Kidney epithelial cell (primary cell): ENCODE measurements around the gene UBLCP1. TPM values are rescaled to one million over a fixed set of nuclear protein-coding genes. Genes with fewer than 3 reads are reported as not detected.

Experiments
- DNase-seq: peaks from one replicate; pipeline ENCODE4 v3.0.0-alpha.2; 2010; ENCODE audit warnings: low read depth
- H3K27me3 ChIP-seq: 2 replicates; pipeline ENCODE4 v1.6.0; 2011; ENCODE audit warnings: low read length; ENCODE audit not compliant: control insufficient read depth, insufficient read depth
- H3K36me3 ChIP-seq: 2 replicates; pipeline ENCODE4 v1.5.1; 2011; ENCODE audit warnings: low read length; ENCODE audit not compliant: control insufficient read depth, insufficient read depth
- H3K4me3 ChIP-seq: 2 replicates; pipeline ENCODE4 v1.5.1; 2011; ENCODE audit warnings: low read depth, mild to moderate bottlenecking, control low read depth, low read length
- CTCF ChIP-seq: IDR thresholded peaks from 2 replicates; pipeline ENCODE4 v1.5.1; 2011; ENCODE audit warnings: mild to moderate bottlenecking, moderate library complexity, low read length, control low read depth, inconsistent platforms; ENCODE audit not compliant: insufficient read depth, poor library complexity, severe bottlenecking
- total RNA-seq: library from RNA; depleted of rRNA; stranded (reverse); fragments of >200 nt; gene quantifications from 2 replicates; pipeline ENCODE4 v1.2.3, GENCODE V29; 2015

UBLCP1 gene
- total RNA-seq, 1 donor from 2014 or later, result 46.0 TPM

GRCh38 chr5:159243385-159243784 is 19.7 kb upstream of the UBLCP1 start:
- H3K4me3 ChIP-seq, result no peak overlapping the region
- no peak for TF ChIP-seq CTCF
- H3K36me3 ChIP-seq, result no peaks in the 10 kb centered on the region
- no peaks in the 10 kb centered on the region for H3K27me3 ChIP-seq
- no peak for DNase-seq

- no peak overlapping the region for H3K4me3 ChIP-seq
- TF ChIP-seq CTCF, result no peak
- DNase-seq, result no peak
- H3K36me3 ChIP-seq, result no peaks in the 10 kb centered on the region
- no peaks in the 10 kb centered on the region for H3K27me3 ChIP-seq
Measured at GRCh38 chr5:159244163-159244562, 18.9 kb upstream of the UBLCP1 start.

- Histone ChIP-seq H3K27me3 (no peaks in the 10 kb centered on the region), H3K4me3 (no peak overlapping the region), H3K36me3 (no peaks in the 10 kb centered on the region)
- no peak for TF ChIP-seq CTCF
- no peak for DNase-seq
Measured at GRCh38 chr5:159244890-159245289, 18.2 kb upstream of the UBLCP1 start.

GRCh38 chr5:159249158-159249557 is 13.9 kb upstream of the UBLCP1 start:
- Histone ChIP-seq H3K27me3 (no peaks in the 10 kb centered on the region), H3K36me3 (no peaks in the 10 kb centered on the region), H3K4me3 (no peak overlapping the region)
- DNase-seq, result no peak
- TF ChIP-seq CTCF, result no peak

- no peak for DNase-seq
- no peak for TF ChIP-seq CTCF
- H3K27me3 ChIP-seq, result no peaks in the 10 kb centered on the region
- H3K4me3 ChIP-seq, result no peak overlapping the region
- no peaks in the 10 kb centered on the region for H3K36me3 ChIP-seq
Measured at GRCh38 chr5:159252195-159252594, 10.9 kb upstream of the UBLCP1 start.

GRCh38 chr5:159257007-159257406 is 6.1 kb upstream of the UBLCP1 start:
- no peak for DNase-seq
- Histone ChIP-seq H3K36me3 (no peaks in the 10 kb centered on the region), H3K27me3 (no peaks in the 10 kb centered on the region), H3K4me3 (no peak overlapping the region)
- TF ChIP-seq CTCF, result no peak
